Lower leg skin (tissue), 4 donors: ENCODE measurements around the gene SHH. TPM values are rescaled to one million over a fixed set of nuclear protein-coding genes. Genes with fewer than 3 reads are reported as not detected.

Source experiments
- DNase-seq, 2 donors: peaks; one replicate each; pipeline ENCODE4 v3.0.0-alpha.2; 2019; ENCODE audit warnings: low spot score in 2 of 2
- H3K4me3 ChIP-seq: fragments of 200-600 bp; sonication (generic); 2 replicates; pipeline ENCODE4 v1.5.1; 2017; ENCODE audit warnings: mild to moderate bottlenecking, low read depth; ENCODE audit not compliant: poor library complexity, severe bottlenecking
- CTCF ChIP-seq, 3 donors: fragments of 450-650 bp; IDR thresholded peaks; one replicate each; pipeline ENCODE4 v1.5.1; 2016; ENCODE audit warnings: antibody characterized with exemption in 3 of 3, mild to moderate bottlenecking in 3 of 3, moderate library complexity in 2 of 3
- POLR2A ChIP-seq, 2 donors: fragments of 450-650 bp; IDR thresholded peaks; one replicate each; pipeline ENCODE4 v1.6.1; 2016 to 2017; ENCODE audit warnings: antibody characterized with exemption in 2 of 2, mild to moderate bottlenecking in 1 of 2, moderate library complexity in 1 of 2
- WGBS, 2 donors: methylation state at CpG; one replicate each; pipeline ENCODE4 v1.1.5; 2018; 5-methylcytosine and 5-hydroxymethylcytosine counted together
- intact Hi-C: fragments of 100-400 bp; cut with DNase I; formaldehyde crosslinking; loops from one replicate; pipeline ENCODE4 v1.15.0; 2023; ENCODE audit warnings: low total_unique reads
- total RNA-seq, 4 donors: library from RNA; depleted of rRNA; stranded (reverse); fragments of >200 nt; gene quantifications; one replicate each; pipeline ENCODE4 v1.1.0, GENCODE V29; 2016

The SHH gene
- total RNA-seq, 4 donors from 2014 or later, result not detected

- intact Hi-C loops, result no loop called here
- DNase-seq, result peak in 1 of 2 donors; percentile 69
- H3K4me3 ChIP-seq, result no peak overlapping the region
- no peak for TF ChIP-seq POLR2A (IDR thresholded peaks at IDR 0.05)
- no peak for TF ChIP-seq CTCF (IDR thresholded peaks at IDR 0.05)
- WGBS, 2 donors, result 89 to 90% methylated on average over 14 of the region's 14 CpGs
Measured at GRCh38 chr7:155845226-155845625, 33.0 kb upstream of the SHH start.

GRCh38 chr7:155844526-155844925, 32.3 kb upstream of the SHH start:
- 86 to 90% methylated on average over 16 of the region's 16 CpGs for WGBS, 2 donors
- peak in 1 of 2 donors; percentile 43 for DNase-seq
- intact Hi-C loops, result no loop called here
- no peak overlapping the region for H3K4me3 ChIP-seq
- TF ChIP-seq POLR2A (IDR thresholded peaks at IDR 0.05), result no peak
- no peak for TF ChIP-seq CTCF (IDR thresholded peaks at IDR 0.05)

- WGBS, 2 donors, result 50% methylated on average over 14 of the region's 14 CpGs; no CpG with 5 or more reads in 1 of the 2 donors
- TF ChIP-seq POLR2A (IDR thresholded peaks at IDR 0.05) (no peak), CTCF (IDR thresholded peaks at IDR 0.05) (no peak)
- intact Hi-C loops, result no loop called here
- no peak overlapping the region for H3K4me3 ChIP-seq
- peak in 1 of 2 donors; percentile 77 for DNase-seq
Measured at GRCh38 chr7:155844019-155844453, 31.8 kb upstream of the SHH start.

GRCh38 chr7:155843426-155844018, 31.3 kb upstream of the SHH start:
- WGBS, 2 donors, result 85 to 90% methylated on average over 20 of the region's 20 CpGs

GRCh38 chr7:155842496-155843265, 30.4 kb upstream of the SHH start:
- DNase-seq, result peak in 1 of 2 donors; percentile 74
- 76 to 84% methylated on average over 21 of the region's 21 CpGs for WGBS, 2 donors
- intact Hi-C loops, result no loop called here
- no peak overlapping the region for H3K4me3 ChIP-seq
- TF ChIP-seq CTCF (IDR thresholded peaks at IDR 0.05) (no peak), POLR2A (IDR thresholded peaks at IDR 0.05) (no peak)

More at GRCh38 chr7:155843426-155844018, 31.3 kb upstream of the SHH start:
- intact Hi-C loops, result no loop called here
- no peak overlapping the region for H3K4me3 ChIP-seq
- DNase-seq, result peak in 1 of 2 donors; percentile 76
- TF ChIP-seq POLR2A (IDR thresholded peaks at IDR 0.05) (no peak), CTCF (IDR thresholded peaks at IDR 0.05) (no peak)
